ENCODE measurements around the gene OR4K2. TPM values are rescaled to one million over a fixed set of nuclear protein-coding genes. Genes with fewer than 3 reads are reported as not detected.
"Not testable (repeated sequence)": the region's sequence is repeated elsewhere in the genome, so short reads cannot be mapped to it uniquely, and the experiment has no call there.

The OR4K2 gene
- total RNA-seq: not detected in 2 replicates

DNA sequence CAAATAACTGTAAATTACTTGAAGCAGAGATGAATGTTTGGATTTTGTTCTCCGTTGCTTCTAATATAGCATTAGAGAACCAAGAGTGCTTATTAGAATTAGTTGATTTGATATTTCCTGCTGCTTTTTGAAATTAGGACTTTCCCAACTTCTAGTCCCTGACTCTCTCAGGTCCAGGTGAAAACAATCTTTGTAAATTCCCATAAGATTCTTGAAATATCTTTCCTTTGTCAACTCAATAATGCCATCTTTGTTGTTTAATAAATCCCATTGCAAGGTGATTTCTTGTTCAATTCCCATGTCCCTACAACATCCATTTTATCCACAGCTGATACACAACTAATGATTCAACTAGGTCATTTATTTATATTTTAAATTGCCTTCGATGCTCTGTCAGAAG is at the start of gene OR4K2:
Gene OR4K2 (plus strand): TSS at position 301 of the 400 bp plus-strand sequence. CDS start 1,126 bp downstream, outside the sequence.
- no peak within 1 kb of the TSS for H3K4me3 ChIP-seq (ENCODE audit: low read depth, low read length)
- TF ChIP-seq CTCF (IDR thresholded peaks at IDR 0.05; ENCODE audit: insufficient read depth, low read length, poor library complexity, severe bottlenecking): no peak
- no peak for DNase-seq (ENCODE audit: low read depth)
- no peaks in the 10 kb centered on the region for H3K27me3 ChIP-seq (ENCODE audit: control insufficient read depth, insufficient read depth, low read length)
- no peaks in the 10 kb centered on the region for H3K36me3 ChIP-seq (ENCODE audit: control insufficient read depth, insufficient read depth, low read length)

DNA sequence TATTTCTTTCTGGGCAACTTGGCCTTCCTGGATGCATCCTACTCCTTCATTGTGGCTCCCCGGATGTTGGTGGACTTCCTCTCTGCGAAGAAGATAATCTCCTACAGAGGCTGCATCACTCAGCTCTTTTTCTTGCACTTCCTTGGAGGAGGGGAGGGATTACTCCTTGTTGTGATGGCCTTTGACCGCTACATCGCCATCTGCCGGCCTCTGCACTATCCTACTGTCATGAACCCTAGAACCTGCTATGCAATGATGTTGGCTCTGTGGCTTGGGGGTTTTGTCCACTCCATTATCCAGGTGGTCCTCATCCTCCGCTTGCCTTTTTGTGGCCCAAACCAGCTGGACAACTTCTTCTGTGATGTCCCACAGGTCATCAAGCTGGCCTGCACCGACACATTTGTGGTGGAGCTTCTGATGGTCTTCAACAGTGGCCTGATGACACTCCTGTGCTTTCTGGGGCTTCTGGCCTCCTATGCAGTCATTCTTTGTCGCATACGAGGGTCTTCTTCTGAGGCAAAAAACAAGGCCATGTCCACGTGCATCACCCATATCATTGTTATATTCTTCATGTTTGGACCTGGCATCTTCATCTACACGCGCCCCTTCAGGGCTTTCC is 47.2 kb upstream of the OR4K2 start:
- not testable (repeated sequence) for H3K4me3 ChIP-seq (ENCODE audit: low read depth, low read length); DNase-seq (ENCODE audit: low read depth); H3K27me3 ChIP-seq (ENCODE audit: control insufficient read depth, insufficient read depth, low read length); H3K36me3 ChIP-seq (ENCODE audit: control insufficient read depth, insufficient read depth, low read length)

DNA sequence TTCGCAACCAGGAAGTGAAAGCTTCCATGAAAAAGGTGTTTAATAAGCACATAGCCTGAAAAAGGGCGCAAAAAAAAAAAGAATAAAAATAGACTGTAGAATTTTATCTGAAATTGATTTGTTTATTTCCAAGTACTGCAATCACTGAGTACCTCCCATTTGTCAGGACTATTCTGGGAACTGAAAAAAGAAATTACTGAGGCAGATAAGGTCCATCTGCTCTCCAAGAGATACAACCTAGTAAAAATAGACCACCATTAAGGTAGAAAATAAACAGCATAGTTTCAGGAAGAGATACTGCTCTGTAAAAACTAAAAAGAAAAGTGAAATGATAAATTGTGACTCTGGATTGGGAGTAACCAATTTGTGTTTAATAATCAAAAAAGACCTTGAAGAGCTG is 46.6 kb upstream of the OR4K2 start:
- H3K36me3 ChIP-seq (ENCODE audit: control insufficient read depth, insufficient read depth, low read length): no peaks in the 10 kb centered on the region
- TF ChIP-seq CTCF (IDR thresholded peaks at IDR 0.05; ENCODE audit: insufficient read depth, low read length, poor library complexity, severe bottlenecking): no peak
- no peak for DNase-seq (ENCODE audit: low read depth)
- no peak overlapping the region for H3K4me3 ChIP-seq (ENCODE audit: low read depth, low read length)
- no peaks in the 10 kb centered on the region for H3K27me3 ChIP-seq (ENCODE audit: control insufficient read depth, insufficient read depth, low read length)

- H3K36me3 ChIP-seq (ENCODE audit: control insufficient read depth, insufficient read depth, low read length); DNase-seq (ENCODE audit: low read depth); H3K27me3 ChIP-seq (ENCODE audit: control insufficient read depth, insufficient read depth, low read length); H3K4me3 ChIP-seq (ENCODE audit: low read depth, low read length): not testable (repeated sequence)
Observed at GRCh38 chr14:19834203-19834848, 40.6 kb upstream of the OR4K2 start.

DNA sequence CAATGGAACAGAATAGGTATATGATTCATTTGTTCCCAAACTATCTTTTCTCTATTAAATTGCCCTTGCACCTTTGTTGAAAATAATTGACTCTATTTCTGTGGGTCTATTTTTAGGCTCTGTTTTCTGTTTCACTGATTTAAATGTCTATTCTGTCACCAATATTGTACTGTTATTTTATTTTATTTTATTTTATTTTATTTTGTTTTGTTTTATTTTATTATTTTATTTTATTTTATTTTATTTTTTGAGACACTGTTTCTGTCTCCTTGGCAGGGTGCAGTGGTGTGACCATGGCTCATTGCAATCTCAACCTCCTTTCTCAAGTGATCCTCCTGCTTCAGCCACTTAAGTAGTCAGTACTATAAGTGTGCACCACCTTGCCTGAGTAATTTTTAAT is 36.5 kb upstream of the OR4K2 start:
- no peak overlapping the region for H3K4me3 ChIP-seq (ENCODE audit: low read depth, low read length)

DNA sequence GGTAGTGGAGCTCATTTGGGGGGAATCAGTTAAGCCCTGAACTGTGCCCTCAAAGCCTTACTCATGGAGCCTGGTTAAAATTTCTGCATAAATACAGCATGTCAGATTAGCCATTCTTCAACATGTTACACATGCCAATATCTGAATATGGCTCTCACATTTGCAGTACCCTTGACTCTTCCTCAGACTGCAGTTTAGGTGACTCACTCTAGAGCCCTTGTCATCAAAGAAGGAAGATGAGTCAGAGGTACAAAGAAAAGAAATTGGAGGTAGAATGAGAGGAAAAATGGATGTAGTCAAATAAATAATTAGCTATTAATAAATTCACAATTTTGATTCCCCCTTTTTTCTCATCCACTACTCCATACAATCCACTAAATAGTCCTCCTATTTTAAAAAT is 23.6 kb upstream of the OR4K2 start:
- H3K4me3 ChIP-seq (ENCODE audit: low read depth, low read length): no peak overlapping the region
- DNase-seq (ENCODE audit: low read depth): no peak
- no peak for TF ChIP-seq CTCF (IDR thresholded peaks at IDR 0.05; ENCODE audit: insufficient read depth, low read length, poor library complexity, severe bottlenecking)
- no peaks in the 10 kb centered on the region for H3K27me3 ChIP-seq (ENCODE audit: control insufficient read depth, insufficient read depth, low read length)
- H3K36me3 ChIP-seq (ENCODE audit: control insufficient read depth, insufficient read depth, low read length): no peaks in the 10 kb centered on the region

More for the DNA sequence above, 36.5 kb upstream of the OR4K2 start:
- TF ChIP-seq CTCF (IDR thresholded peaks at IDR 0.05; ENCODE audit: insufficient read depth, low read length, poor library complexity, severe bottlenecking): no peak
- no peaks in the 10 kb centered on the region for H3K36me3 ChIP-seq (ENCODE audit: control insufficient read depth, insufficient read depth, low read length)
- H3K27me3 ChIP-seq (ENCODE audit: control insufficient read depth, insufficient read depth, low read length): no peaks in the 10 kb centered on the region
- DNase-seq (ENCODE audit: low read depth): no peak

DNA sequence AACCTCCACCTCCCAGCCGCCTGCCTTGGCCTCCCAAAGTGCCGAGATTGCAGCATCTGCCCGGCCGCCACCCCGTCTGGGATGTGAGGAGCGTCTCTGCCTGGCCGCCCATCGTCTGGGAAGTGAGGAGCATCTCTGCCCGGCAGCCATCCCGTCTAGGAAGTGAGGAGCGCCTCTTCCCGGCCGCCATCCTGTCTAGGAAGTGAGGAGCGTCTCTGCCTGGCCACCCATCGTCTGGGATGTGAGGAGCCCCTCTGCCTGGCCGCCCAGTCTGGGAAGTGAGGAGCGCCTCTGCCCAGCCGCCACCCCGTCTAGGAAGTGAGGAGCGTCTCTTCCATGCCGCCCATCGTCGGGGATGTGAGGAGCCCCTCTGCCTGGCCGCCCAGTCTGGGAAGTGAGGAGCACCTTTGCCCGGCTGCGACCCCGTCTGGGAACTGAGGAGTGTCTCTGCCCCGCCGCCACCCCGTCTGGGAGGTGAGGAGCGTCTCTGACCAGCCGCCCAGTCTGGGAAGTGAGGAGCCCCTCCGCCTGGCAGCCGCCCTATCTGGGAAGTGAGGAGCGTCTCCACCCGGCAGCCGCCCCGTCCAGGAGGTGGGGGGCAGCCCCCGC is 8.8 kb upstream of the OR4K2 start:
- DNase-seq (ENCODE audit: low read depth); H3K36me3 ChIP-seq (ENCODE audit: control insufficient read depth, insufficient read depth, low read length); H3K4me3 ChIP-seq (ENCODE audit: low read depth, low read length); H3K27me3 ChIP-seq (ENCODE audit: control insufficient read depth, insufficient read depth, low read length): not testable (repeated sequence)
